BE2C (cell line): ENCODE results near the gene SPOCK3.
"Not testable (repeated sequence)": the region's sequence is repeated elsewhere in the genome, so short reads cannot be mapped to it uniquely, and the experiment has no call there.

Experiments
- DNase-seq: peaks from one replicate; pipeline ENCODE4 v3.0.0-alpha.2; 2020
- H3K27me3 ChIP-seq: fragments of 250-450 bp; sonication (Bioruptor Pico); 2 replicates; pipeline ENCODE4 v1.5.1; 2020; ENCODE audit warnings: mild to moderate bottlenecking
- H3K36me3 ChIP-seq: fragments of 250-450 bp; sonication (Bioruptor Pico); 2 replicates; pipeline ENCODE4 v1.5.1; 2020; ENCODE audit warnings: mild to moderate bottlenecking
- H3K4me1 ChIP-seq: fragments of 250-450 bp; sonication (Bioruptor Pico); 2 replicates; pipeline ENCODE4 v1.5.1; 2020
- H3K4me3 ChIP-seq: 2 replicates; pipeline ENCODE4 v1.5.1; 2011; ENCODE audit warnings: low read depth, low read length
- H3K9me3 ChIP-seq: fragments of 250-450 bp; sonication (Bioruptor Pico); 2 replicates; pipeline ENCODE4 v1.5.1; 2020
- TF ChIP-seq, protein P1 (sequence below): IDR thresholded peaks from 2 replicates; pipeline ENCODE4 v1.5.1; 2012; ENCODE audit warnings: mild to moderate bottlenecking, low read depth, low read length

The SPOCK3 gene

DNA sequence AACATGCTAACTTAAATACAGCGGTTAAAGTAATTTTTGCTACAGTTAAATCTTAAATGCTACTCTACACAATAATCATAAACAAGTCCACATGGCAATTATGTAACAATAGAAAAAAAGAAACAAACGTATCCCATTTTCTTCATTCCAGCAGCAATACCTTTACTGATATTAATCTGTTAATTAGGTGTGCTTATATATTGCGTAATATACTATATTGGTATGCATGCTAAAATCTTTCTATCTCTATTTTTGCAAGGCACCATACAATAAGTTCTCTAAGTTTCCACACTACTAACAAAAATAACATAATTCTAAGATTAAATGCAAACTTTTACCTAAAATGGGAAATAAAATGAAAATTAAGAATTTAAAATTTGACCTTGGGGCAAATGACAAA lies 500.6 kb downstream of the SPOCK3 start:
- H3K27me3 ChIP-seq = no peaks in the 10 kb centered on the region
- no peak overlapping the region for H3K4me3 ChIP-seq
- no peaks in the 10 kb centered on the region for H3K4me1 ChIP-seq
- no peak for DNase-seq
- no peaks in the 10 kb centered on the region for H3K36me3 ChIP-seq
- H3K9me3 ChIP-seq = no peaks in the 10 kb centered on the region
- TF ChIP-seq, protein P1, sequence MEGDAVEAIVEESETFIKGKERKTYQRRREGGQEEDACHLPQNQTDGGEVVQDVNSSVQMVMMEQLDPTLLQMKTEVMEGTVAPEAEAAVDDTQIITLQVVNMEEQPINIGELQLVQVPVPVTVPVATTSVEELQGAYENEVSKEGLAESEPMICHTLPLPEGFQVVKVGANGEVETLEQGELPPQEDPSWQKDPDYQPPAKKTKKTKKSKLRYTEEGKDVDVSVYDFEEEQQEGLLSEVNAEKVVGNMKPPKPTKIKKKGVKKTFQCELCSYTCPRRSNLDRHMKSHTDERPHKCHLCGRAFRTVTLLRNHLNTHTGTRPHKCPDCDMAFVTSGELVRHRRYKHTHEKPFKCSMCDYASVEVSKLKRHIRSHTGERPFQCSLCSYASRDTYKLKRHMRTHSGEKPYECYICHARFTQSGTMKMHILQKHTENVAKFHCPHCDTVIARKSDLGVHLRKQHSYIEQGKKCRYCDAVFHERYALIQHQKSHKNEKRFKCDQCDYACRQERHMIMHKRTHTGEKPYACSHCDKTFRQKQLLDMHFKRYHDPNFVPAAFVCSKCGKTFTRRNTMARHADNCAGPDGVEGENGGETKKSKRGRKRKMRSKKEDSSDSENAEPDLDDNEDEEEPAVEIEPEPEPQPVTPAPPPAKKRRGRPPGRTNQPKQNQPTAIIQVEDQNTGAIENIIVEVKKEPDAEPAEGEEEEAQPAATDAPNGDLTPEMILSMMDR = no peak

- no peak for DNase-seq
- Histone ChIP-seq H3K4me1 (no peaks in the 10 kb centered on the region), H3K36me3 (no peaks in the 10 kb centered on the region), H3K9me3 (no peaks in the 10 kb centered on the region), H3K27me3 (no peaks in the 10 kb centered on the region), H3K4me3 (no peak overlapping the region)
- TF ChIP-seq, protein P1 = no peak
Observed at GRCh38 chr4:166726832-166727231, 507.5 kb downstream of the SPOCK3 start.

- TF ChIP-seq, protein P1 = no peak
- no peak overlapping the region for H3K4me3 ChIP-seq
- no peaks in the 10 kb centered on the region for H3K27me3 ChIP-seq
- no peaks in the 10 kb centered on the region for H3K9me3 ChIP-seq
- H3K4me1 ChIP-seq = no peaks in the 10 kb centered on the region
- no peaks in the 10 kb centered on the region for H3K36me3 ChIP-seq
- DNase-seq = no peak
Observed at GRCh38 chr4:166724369-166724768, 509.9 kb downstream of the SPOCK3 start.

DNA sequence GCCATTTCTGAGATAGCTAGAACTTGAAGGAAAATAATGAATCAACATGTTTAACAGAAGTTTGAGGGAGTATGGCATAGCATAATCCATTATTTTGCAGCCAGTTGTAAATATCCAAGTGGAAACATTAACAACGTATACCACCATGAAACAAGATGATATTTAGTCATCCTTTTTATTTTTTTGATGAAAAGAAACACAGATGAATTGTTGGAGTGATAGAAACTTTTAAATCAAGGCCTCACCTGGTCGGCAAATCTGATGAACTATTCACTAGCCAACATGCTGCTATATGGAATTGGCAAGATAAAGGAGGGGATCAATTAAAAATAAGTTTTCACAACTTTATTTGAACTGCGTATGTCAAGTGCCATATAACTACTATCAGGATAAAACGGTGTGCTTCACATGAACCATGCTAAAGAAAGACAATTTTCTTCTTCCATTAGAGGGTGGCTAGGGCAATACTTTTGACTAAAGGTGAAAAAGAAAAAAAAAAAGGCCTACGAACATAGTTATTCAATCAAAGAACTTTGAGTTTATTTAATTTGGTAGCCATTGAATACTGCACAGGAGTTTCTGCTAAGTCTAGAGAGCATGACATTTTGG lies 510.7 kb downstream of the SPOCK3 start:
- Histone ChIP-seq H3K36me3 (no peaks in the 10 kb centered on the region), H3K4me1 (no peaks in the 10 kb centered on the region), H3K4me3 (no peak overlapping the region), H3K27me3 (no peaks in the 10 kb centered on the region), H3K9me3 (no peaks in the 10 kb centered on the region)
- TF ChIP-seq, protein P1 = no peak
- no peak for DNase-seq

GRCh38 chr4:166715748-166716713 lies 518.3 kb downstream of the SPOCK3 start:
- H3K4me3 ChIP-seq, H3K9me3 ChIP-seq, H3K36me3 ChIP-seq, H3K4me1 ChIP-seq, H3K27me3 ChIP-seq, DNase-seq: not testable (repeated sequence)

DNA sequence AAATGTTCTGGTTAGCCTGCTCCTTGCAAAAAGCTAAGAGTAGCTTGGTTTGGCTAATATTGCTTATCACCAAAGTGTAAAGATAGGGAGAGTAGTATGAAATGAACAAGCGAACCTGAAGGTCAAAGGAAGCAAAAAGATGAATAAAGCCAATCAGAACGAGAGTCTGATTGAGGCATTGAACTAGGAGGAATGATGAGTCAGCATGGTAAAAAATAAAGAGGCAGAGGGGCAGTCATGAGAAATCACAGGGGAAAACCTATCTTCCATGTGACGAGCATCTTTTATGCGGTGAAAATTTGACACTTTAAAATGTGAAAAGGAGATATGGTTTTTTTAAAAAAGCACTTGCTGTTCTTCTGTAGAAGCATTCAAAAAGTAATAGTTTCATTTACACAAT lies 533.7 kb downstream of the SPOCK3 start:
- H3K27me3 ChIP-seq = no peaks in the 10 kb centered on the region
- H3K4me3 ChIP-seq = no peak overlapping the region
- H3K36me3 ChIP-seq = no peaks in the 10 kb centered on the region
- no peak for DNase-seq
- no peaks in the 10 kb centered on the region for H3K9me3 ChIP-seq
- no peaks in the 10 kb centered on the region; the same call in 1 of the 2 replicates for H3K4me1 ChIP-seq
- TF ChIP-seq, protein P1 = no peak
